ENCODE data around the gene MUC3A.
A peak's percentile ranks its signal among the peaks of the same experiment; 100 is the strongest.
"Not testable (repeated sequence)": the region's sequence is repeated elsewhere in the genome, so short reads cannot be mapped to it uniquely, and the experiment has no call there.

MUC3A gene

GRCh38 chr7:100978300-100978699 is 29.0 kb downstream of the MUC3A start:
- DNase-seq = no peak

GRCh38 chr7:100983451-100984187 is 34.3 kb downstream of the MUC3A start:
- no peak for DNase-seq

GRCh38 chr7:100984241-100984918 is 35.0 kb downstream of the MUC3A start:
- not testable (repeated sequence) for DNase-seq

GRCh38 chr7:100985033-100985797 is 35.9 kb downstream of the MUC3A start:
- DNase-seq = not testable (repeated sequence)

GRCh38 chr7:100991631-100992030 is 42.3 kb downstream of the MUC3A start:
- no peak for DNase-seq

GRCh38 chr7:100992280-100992679 is 42.9 kb downstream of the MUC3A start:
- DNase-seq = not testable (repeated sequence)

- DNase-seq = not testable (repeated sequence)
These were observed 45.3 kb downstream of the MUC3A start for GRCh38 chr7:100994671-100995070.

GRCh38 chr7:100998530-100998929 is 49.2 kb downstream of the MUC3A start:
- not testable (repeated sequence) for DNase-seq

- not testable (repeated sequence) for DNase-seq
These were observed 50.0 kb downstream of the MUC3A start for GRCh38 chr7:100999334-100999733.

GRCh38 chr7:101000025-101000424 is 50.7 kb downstream of the MUC3A start:
- DNase-seq = not testable (repeated sequence)

GRCh38 chr7:101002333-101002732 is 53.0 kb downstream of the MUC3A start:
- not testable (repeated sequence) for DNase-seq

GRCh38 chr7:101007361-101007760 is 58.0 kb downstream of the MUC3A start:
- DNase-seq = not testable (repeated sequence)

- no peak for DNase-seq
These were observed 60.3 kb downstream of the MUC3A start for GRCh38 chr7:101009629-101010028.

- no peak for DNase-seq
These were observed 63.6 kb downstream of the MUC3A start for GRCh38 chr7:101012931-101013330.

- no peak for DNase-seq
These were observed 66.3 kb downstream of the MUC3A start for GRCh38 chr7:101015626-101016025.

GRCh38 chr7:101017064-101017777 is 67.9 kb downstream of the MUC3A start:
- peak; percentile 71 for DNase-seq
